ENCODE measurements around the gene ASGR1. TPM values are rescaled to one million over a fixed set of nuclear protein-coding genes. Genes with fewer than 3 reads are reported as not detected.

Gene ASGR1
- total and polyA plus RNA-seq, 2 experiments from 2014 or later, result 0.75 to 0.97 TPM

GRCh38 chr17:7136266-7136877, 42.8 kb downstream of the ASGR1 start:
- Histone ChIP-seq H3F3A (ENCODE audit: insufficient read depth) (no peaks in the 10 kb centered on the region), H3K36me3 (ENCODE audit: low read depth) (no peaks in the 10 kb centered on the region), H2AFZ (no peak overlapping the region), H4K20me1 (ENCODE audit: insufficient read depth) (no peaks in the 10 kb centered on the region), H3K4me2 (ENCODE audit: unreplicated experiment) (no peak overlapping the region), H3K4me1 (ENCODE audit: insufficient read depth) (no peaks in the 10 kb centered on the region), H3K9me2 (ENCODE audit: insufficient read depth) (no peaks in the 10 kb centered on the region), H3K79me2 (ENCODE audit: insufficient read depth) (no peaks in the 10 kb centered on the region), H3K27ac (no peak overlapping the region), H3K9ac (no peak overlapping the region), H3K9me3 (ENCODE audit: low read depth) (no peaks in the 10 kb centered on the region), H3K27me3 (replicated peaks; ENCODE audit: insufficient read depth) (peaks cover 33% of the 10 kb centered on the region), H3K4me3 (peak overlapping the region; percentile 32)
- peak; percentile 83 for DNase-seq
- WGBS, 2 experiments (ENCODE audit: low coverage in 1 of 2, low lambda C conversion rate in 2 of 2, missing lambda C conversion rate in 2 of 2), result 15% methylated on average over 9 of the region's 9 CpGs
- TF ChIP-seq EZH2phosphoT487 (IDR thresholded peaks at IDR 0.05; ENCODE audit: insufficient read depth, low read depth) (no peak), EZH2 (IDR thresholded peaks at IDR 0.05; ENCODE audit: insufficient read depth, poor library complexity, severe bottlenecking) (no peak)
- in situ Hi-C loops (cut with MboI), result loop anchor here (5.0 to 25.0 kb wide), 2 partner anchors 84 to 224 kb away; no protein-coding TSS in a partner anchor

GRCh38 chr17:7133916-7134315, 45.3 kb downstream of the ASGR1 start:
- Histone ChIP-seq H3K27me3 (replicated peaks; ENCODE audit: insufficient read depth) (peaks cover 35% of the 10 kb centered on the region), H3F3A (ENCODE audit: insufficient read depth) (no peaks in the 10 kb centered on the region), H3K27ac (no peak overlapping the region), H3K36me3 (ENCODE audit: low read depth) (no peaks in the 10 kb centered on the region), H2AFZ (no peak overlapping the region), H3K4me2 (ENCODE audit: unreplicated experiment) (no peak overlapping the region), H4K20me1 (ENCODE audit: insufficient read depth) (no peaks in the 10 kb centered on the region), H3K9ac (no peak overlapping the region), H3K9me2 (ENCODE audit: insufficient read depth) (no peaks in the 10 kb centered on the region), H3K79me2 (ENCODE audit: insufficient read depth) (no peaks in the 10 kb centered on the region), H3K4me1 (ENCODE audit: insufficient read depth) (no peaks in the 10 kb centered on the region), H3K4me3 (no peak overlapping the region), H3K9me3 (ENCODE audit: low read depth) (no peaks in the 10 kb centered on the region)
- no peak for DNase-seq
- 56 to 59% methylated on average over 20 of the region's 20 CpGs for WGBS, 2 experiments (ENCODE audit: low coverage in 1 of 2, low lambda C conversion rate in 2 of 2, missing lambda C conversion rate in 2 of 2)
- no peak for TF ChIP-seq EZH2 (IDR thresholded peaks at IDR 0.05; ENCODE audit: insufficient read depth, poor library complexity, severe bottlenecking)
- TF ChIP-seq EZH2phosphoT487 (IDR thresholded peaks at IDR 0.05; ENCODE audit: insufficient read depth, low read depth), result no peak
- in situ Hi-C loops (cut with MboI), result loop anchor here (25.0 kb wide), 1 partner anchor 222 kb away; no protein-coding TSS in a partner anchor

- no peak overlapping the region for H3K4me2 ChIP-seq (ENCODE audit: unreplicated experiment)
- no peaks in the 10 kb centered on the region for H3K36me3 ChIP-seq (ENCODE audit: low read depth)
- no peaks in the 10 kb centered on the region for H3K79me2 ChIP-seq (ENCODE audit: insufficient read depth)
- H4K20me1 ChIP-seq (ENCODE audit: insufficient read depth), result no peaks in the 10 kb centered on the region
- H2AFZ ChIP-seq, result no peak overlapping the region
- H3K27me3 ChIP-seq (replicated peaks; ENCODE audit: insufficient read depth), result peaks cover 37% of the 10 kb centered on the region
- H3F3A ChIP-seq (ENCODE audit: insufficient read depth), result no peaks in the 10 kb centered on the region
- TF ChIP-seq EZH2 (IDR thresholded peaks at IDR 0.05; ENCODE audit: insufficient read depth, poor library complexity, severe bottlenecking) (no peak), EZH2phosphoT487 (IDR thresholded peaks at IDR 0.05; ENCODE audit: insufficient read depth, low read depth) (no peak)
- peak; percentile 24 for DNase-seq
- no peaks in the 10 kb centered on the region for H3K9me3 ChIP-seq (ENCODE audit: low read depth)
- H3K9ac ChIP-seq, result no peak overlapping the region
- H3K9me2 ChIP-seq (ENCODE audit: insufficient read depth), result no peaks in the 10 kb centered on the region
- no peak overlapping the region for H3K4me3 ChIP-seq
- in situ Hi-C loops (cut with MboI), result loop anchor here (25.0 kb wide), 1 partner anchor 221 kb away; no protein-coding TSS in a partner anchor
- WGBS, 2 experiments (ENCODE audit: low coverage in 1 of 2, low lambda C conversion rate in 2 of 2, missing lambda C conversion rate in 2 of 2), result 30 to 44% methylated on average over 19 of the region's 19 CpGs
- H3K4me1 ChIP-seq (ENCODE audit: insufficient read depth), result no peaks in the 10 kb centered on the region
- H3K27ac ChIP-seq, result no peak overlapping the region
These were observed 45.7 kb downstream of the ASGR1 start for GRCh38 chr17:7133424-7133823.

DNA sequence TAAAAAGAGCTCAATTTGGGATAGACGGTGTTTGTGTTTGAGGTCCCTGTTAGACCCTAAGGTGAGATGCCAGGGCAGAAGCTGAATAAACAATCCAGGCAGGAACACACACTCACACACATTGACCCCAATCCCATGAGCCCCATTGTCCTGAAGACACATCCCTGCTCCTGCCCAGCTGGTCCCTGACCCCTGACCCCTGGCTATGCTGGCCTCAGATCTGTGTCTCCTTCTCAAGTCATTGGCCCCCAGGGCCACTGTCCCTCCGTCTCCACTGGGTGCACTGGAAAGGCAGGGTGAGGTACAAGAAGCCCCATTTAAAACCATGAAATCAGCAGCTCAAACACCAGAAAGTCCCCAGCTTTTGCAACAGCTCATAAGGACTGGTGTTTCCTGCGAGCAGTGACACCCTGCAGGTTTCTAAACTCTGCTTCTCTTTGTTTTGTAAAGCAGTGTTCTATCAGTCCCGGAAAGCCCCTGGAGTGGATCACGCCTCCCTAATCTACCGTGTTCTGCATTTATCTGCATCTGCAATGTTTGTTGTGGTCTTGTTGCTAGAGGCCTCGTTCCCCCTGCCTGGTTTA, 46.6 kb downstream of the ASGR1 start:
- in situ Hi-C loops (cut with MboI), result loop anchor here (25.0 kb wide), 1 partner anchor 220 kb away; no protein-coding TSS in a partner anchor
- Histone ChIP-seq H3K27ac (no peak overlapping the region), H3K9me2 (ENCODE audit: insufficient read depth) (no peaks in the 10 kb centered on the region), H3F3A (ENCODE audit: insufficient read depth) (no peaks in the 10 kb centered on the region), H3K4me3 (no peak overlapping the region), H3K36me3 (ENCODE audit: low read depth) (no peaks in the 10 kb centered on the region), H3K9me3 (ENCODE audit: low read depth) (no peaks in the 10 kb centered on the region), H2AFZ (no peak overlapping the region), H3K79me2 (ENCODE audit: insufficient read depth) (no peaks in the 10 kb centered on the region), H3K9ac (no peak overlapping the region), H4K20me1 (ENCODE audit: insufficient read depth) (no peaks in the 10 kb centered on the region), H3K27me3 (replicated peaks; ENCODE audit: insufficient read depth) (peaks cover 38% of the 10 kb centered on the region), H3K4me2 (ENCODE audit: unreplicated experiment) (no peak overlapping the region), H3K4me1 (ENCODE audit: insufficient read depth) (no peaks in the 10 kb centered on the region)
- WGBS, 2 experiments (ENCODE audit: low coverage in 1 of 2, low lambda C conversion rate in 2 of 2, missing lambda C conversion rate in 2 of 2), result 44 to 49% methylated on average over 7 of the region's 7 CpGs
- DNase-seq, result no peak
- TF ChIP-seq EZH2phosphoT487 (IDR thresholded peaks at IDR 0.05; ENCODE audit: insufficient read depth, low read depth) (no peak), EZH2 (IDR thresholded peaks at IDR 0.05; ENCODE audit: insufficient read depth, poor library complexity, severe bottlenecking) (no peak)
